NCI-H460 (cell line): Measurements from ENCODE around the gene RASA2. TPM values are rescaled to one million over a fixed set of nuclear protein-coding genes. Genes with fewer than 3 reads are reported as not detected.
"Not testable (repeated sequence)": the region's sequence is repeated elsewhere in the genome, so short reads cannot be mapped to it uniquely, and the experiment has no call there.

Experiments used
- DNase-seq: peaks from one replicate; pipeline ENCODE4 v3.0.0-alpha.2; 2016; ENCODE audit warnings: low read depth; ENCODE audit errors: extremely low read depth
- total RNA-seq: library from RNA; depleted of rRNA; stranded (reverse); fragments of >200 nt; shearing (Covaris generic); gene quantifications from 2 replicates; pipeline ENCODE4 v1.2.3, GENCODE V29; 2014

RASA2 gene
- total RNA-seq, 1 experiment from 2014 or later: 13.4 TPM

- no peak for DNase-seq
These were observed 6.4 kb downstream of the RASA2 start for GRCh38 chr3:141493184-141493583.

- not testable (repeated sequence) for DNase-seq
These were observed 10.8 kb downstream of the RASA2 start for GRCh38 chr3:141497589-141497988.

- no peak for DNase-seq
These were observed 11.9 kb downstream of the RASA2 start for GRCh38 chr3:141498598-141499223.

GRCh38 chr3:141499284-141499683 is 12.5 kb downstream of the RASA2 start:
- DNase-seq: no peak

- DNase-seq: no peak
These were observed 13.1 kb downstream of the RASA2 start for GRCh38 chr3:141499965-141500364.

GRCh38 chr3:141500397-141500796 is 13.6 kb downstream of the RASA2 start:
- no peak for DNase-seq

GRCh38 chr3:141505166-141505565 is 18.3 kb downstream of the RASA2 start:
- no peak for DNase-seq

GRCh38 chr3:141506071-141506470 is 19.2 kb downstream of the RASA2 start:
- no peak for DNase-seq

- DNase-seq: no peak
These were observed 20.7 kb downstream of the RASA2 start for GRCh38 chr3:141507392-141508066.

GRCh38 chr3:141508067-141508436 is 21.2 kb downstream of the RASA2 start:
- DNase-seq: no peak

GRCh38 chr3:141511361-141511760 is 24.5 kb downstream of the RASA2 start:
- no peak for DNase-seq

- no peak for DNase-seq
These were observed 27.6 kb downstream of the RASA2 start for GRCh38 chr3:141514382-141514781.

- DNase-seq: no peak
These were observed 32.8 kb downstream of the RASA2 start for GRCh38 chr3:141519587-141519986.

GRCh38 chr3:141521781-141522180 is 35.0 kb downstream of the RASA2 start:
- no peak for DNase-seq

- no peak for DNase-seq
These were observed 37.0 kb downstream of the RASA2 start for GRCh38 chr3:141523615-141524375.

- no peak for DNase-seq
These were observed 38.2 kb downstream of the RASA2 start for GRCh38 chr3:141524988-141525387.

- DNase-seq: no peak
These were observed 39.0 kb downstream of the RASA2 start for GRCh38 chr3:141525814-141526213.

- DNase-seq: no peak
These were observed 39.9 kb downstream of the RASA2 start for GRCh38 chr3:141526709-141527108.

GRCh38 chr3:141528800-141529199 is 42.0 kb downstream of the RASA2 start:
- no peak for DNase-seq

GRCh38 chr3:141529256-141529655 is 42.4 kb downstream of the RASA2 start:
- DNase-seq: no peak

- no peak for DNase-seq
These were observed 43.0 kb downstream of the RASA2 start for GRCh38 chr3:141529717-141530414.
